ENCODE measurements around the gene FAM204A.

DNA sequence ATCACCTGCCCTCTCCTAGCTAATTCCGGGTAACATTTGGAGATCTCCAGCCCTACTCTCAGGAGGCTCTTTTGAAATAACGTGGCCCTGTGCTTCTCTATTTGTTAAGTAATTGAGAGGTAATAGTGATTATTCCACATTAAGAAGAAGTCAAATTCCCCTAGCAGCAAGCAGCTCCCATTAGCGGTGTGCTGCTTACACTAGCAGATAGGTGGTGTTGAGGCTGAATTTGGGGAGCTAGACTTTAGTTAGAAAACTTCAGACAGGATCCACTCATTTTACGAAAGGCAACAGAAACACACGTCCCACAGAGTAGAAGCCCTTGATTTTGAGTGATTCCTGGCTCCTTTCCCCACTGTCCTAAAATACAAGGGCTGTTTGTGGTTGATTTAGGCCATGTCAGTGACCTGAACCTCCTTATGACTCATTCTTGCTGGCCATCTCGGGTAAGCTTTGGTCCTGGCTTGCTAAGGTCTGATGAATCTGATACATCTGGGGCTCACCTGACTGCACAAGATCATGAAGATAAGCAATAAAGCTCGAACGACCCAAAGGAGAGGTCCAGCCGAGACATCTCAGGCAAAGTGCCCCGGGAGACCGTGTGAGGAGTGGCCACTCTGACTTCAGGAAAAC lies 77.2 kb downstream of the FAM204A start:
- TF ChIP-seq, protein P1, sequence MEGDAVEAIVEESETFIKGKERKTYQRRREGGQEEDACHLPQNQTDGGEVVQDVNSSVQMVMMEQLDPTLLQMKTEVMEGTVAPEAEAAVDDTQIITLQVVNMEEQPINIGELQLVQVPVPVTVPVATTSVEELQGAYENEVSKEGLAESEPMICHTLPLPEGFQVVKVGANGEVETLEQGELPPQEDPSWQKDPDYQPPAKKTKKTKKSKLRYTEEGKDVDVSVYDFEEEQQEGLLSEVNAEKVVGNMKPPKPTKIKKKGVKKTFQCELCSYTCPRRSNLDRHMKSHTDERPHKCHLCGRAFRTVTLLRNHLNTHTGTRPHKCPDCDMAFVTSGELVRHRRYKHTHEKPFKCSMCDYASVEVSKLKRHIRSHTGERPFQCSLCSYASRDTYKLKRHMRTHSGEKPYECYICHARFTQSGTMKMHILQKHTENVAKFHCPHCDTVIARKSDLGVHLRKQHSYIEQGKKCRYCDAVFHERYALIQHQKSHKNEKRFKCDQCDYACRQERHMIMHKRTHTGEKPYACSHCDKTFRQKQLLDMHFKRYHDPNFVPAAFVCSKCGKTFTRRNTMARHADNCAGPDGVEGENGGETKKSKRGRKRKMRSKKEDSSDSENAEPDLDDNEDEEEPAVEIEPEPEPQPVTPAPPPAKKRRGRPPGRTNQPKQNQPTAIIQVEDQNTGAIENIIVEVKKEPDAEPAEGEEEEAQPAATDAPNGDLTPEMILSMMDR (IDR thresholded peaks at IDR 0.05): no peak
- TF ChIP-seq POLR2A (IDR thresholded peaks at IDR 0.05): no peak

All from adrenal gland (tissue), 5 donors.